ENCODE results near the gene BRDT.

The BRDT gene

DNA sequence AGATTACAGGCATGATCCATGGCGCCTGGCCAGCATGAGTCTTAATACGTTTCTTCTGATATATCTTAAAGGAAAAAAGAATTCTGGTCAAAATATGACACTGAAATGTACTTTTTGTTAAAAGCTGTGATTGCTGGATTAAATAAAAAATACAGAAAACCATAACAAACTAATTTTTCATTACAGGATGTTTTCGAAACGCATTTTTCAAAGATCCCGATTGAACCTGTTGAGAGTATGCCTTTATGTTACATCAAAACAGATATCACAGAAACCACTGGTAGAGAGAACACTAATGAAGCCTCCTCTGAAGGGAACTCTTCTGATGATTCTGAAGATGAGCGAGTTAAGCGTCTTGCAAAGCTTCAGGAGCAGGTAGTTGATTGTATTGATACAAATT, 30.2 kb downstream of the BRDT start:
- H3K4me3 ChIP-seq (replicated peaks in 1 of 2; ENCODE audit: low read depth in 2 of 2, low read length in 2 of 2), result no peak overlapping the region
- DNase-seq (ENCODE audit: low read depth in 2 of 2), result no peak
- TF ChIP-seq, protein P1, sequence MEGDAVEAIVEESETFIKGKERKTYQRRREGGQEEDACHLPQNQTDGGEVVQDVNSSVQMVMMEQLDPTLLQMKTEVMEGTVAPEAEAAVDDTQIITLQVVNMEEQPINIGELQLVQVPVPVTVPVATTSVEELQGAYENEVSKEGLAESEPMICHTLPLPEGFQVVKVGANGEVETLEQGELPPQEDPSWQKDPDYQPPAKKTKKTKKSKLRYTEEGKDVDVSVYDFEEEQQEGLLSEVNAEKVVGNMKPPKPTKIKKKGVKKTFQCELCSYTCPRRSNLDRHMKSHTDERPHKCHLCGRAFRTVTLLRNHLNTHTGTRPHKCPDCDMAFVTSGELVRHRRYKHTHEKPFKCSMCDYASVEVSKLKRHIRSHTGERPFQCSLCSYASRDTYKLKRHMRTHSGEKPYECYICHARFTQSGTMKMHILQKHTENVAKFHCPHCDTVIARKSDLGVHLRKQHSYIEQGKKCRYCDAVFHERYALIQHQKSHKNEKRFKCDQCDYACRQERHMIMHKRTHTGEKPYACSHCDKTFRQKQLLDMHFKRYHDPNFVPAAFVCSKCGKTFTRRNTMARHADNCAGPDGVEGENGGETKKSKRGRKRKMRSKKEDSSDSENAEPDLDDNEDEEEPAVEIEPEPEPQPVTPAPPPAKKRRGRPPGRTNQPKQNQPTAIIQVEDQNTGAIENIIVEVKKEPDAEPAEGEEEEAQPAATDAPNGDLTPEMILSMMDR (IDR thresholded peaks at IDR 0.05; ENCODE audit: low read depth, low read length), result no peak

DNA sequence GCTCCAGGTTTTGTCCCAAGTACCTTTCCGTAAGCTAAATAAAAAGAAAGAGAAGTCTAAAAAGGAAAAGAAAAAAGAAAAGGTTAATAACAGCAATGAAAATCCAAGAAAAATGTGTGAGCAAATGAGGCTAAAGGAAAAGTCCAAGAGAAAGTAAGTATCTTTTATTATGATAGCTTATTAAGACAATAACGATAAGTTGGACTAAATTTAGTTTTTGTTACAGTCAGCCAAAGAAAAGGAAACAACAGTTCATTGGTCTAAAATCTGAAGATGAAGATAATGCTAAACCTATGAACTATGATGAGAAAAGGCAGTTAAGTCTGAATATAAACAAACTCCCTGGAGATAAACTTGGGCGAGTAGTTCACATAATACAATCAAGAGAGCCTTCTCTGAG, 31.5 kb downstream of the BRDT start:
- H3K4me3 ChIP-seq (replicated peaks in 1 of 2; ENCODE audit: low read depth in 2 of 2, low read length in 2 of 2), result no peak overlapping the region
- TF ChIP-seq, protein P1 (IDR thresholded peaks at IDR 0.05; ENCODE audit: low read depth, low read length), result no peak
- DNase-seq (ENCODE audit: low read depth in 2 of 2), result no peak

DNA sequence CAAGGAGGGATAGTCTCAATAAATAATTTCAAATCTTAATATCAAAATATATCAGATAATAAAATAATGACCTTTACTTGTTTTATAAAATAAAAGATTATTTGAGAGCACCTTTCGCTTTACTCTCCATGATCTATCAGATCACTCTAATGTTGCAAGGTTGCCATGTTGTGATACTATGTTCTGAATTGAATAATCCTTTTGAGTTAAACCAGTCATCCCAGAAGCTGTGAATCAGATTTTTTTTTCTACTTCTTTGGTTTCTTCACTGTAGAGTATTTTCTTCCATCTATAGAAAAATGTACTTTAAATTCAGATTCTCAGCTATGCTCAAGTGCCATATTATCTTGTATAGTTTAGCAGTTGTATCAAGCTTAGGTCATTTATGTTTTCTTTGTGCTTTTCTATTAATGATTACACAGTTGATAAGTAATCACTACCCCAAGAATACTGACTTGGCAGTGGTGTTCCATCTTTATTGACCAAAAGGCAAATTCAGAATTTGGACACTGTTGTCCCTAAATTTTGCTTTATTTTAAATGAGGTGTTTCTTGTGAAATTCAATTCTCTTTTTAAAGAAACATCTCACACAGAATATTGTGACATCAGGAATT, 32.9 kb downstream of the BRDT start:
- TF ChIP-seq, protein P1 (IDR thresholded peaks at IDR 0.05; ENCODE audit: low read depth, low read length), result no peak
- DNase-seq (ENCODE audit: low read depth in 2 of 2), result no peak
- H3K4me3 ChIP-seq (replicated peaks in 1 of 2; ENCODE audit: low read depth in 2 of 2, low read length in 2 of 2), result no peak overlapping the region

DNA sequence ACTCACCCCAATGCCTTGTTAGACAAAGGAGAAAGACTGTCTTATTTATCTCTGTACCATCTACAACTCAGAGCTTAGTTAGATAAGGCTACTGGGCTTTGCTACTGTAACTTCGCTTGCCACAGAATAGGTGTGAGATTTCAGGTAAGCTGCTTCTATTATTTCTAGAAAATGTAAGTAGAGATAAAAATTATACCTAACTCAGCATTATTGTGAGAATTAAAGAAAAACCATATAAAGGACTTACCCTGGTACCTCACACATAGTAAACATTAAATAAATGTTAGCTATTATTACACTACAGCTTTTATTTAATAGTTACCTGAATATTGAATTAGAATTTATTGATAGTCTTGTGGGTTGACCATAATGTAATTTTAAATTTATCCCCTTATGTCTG, 44.1 kb downstream of the BRDT start:
- DNase-seq (ENCODE audit: low read depth in 2 of 2), result no peak
- TF ChIP-seq, protein P1 (IDR thresholded peaks at IDR 0.05; ENCODE audit: low read depth, low read length), result no peak
- no peak overlapping the region for H3K4me3 ChIP-seq (replicated peaks in 1 of 2; ENCODE audit: low read depth in 2 of 2, low read length in 2 of 2)

DNA sequence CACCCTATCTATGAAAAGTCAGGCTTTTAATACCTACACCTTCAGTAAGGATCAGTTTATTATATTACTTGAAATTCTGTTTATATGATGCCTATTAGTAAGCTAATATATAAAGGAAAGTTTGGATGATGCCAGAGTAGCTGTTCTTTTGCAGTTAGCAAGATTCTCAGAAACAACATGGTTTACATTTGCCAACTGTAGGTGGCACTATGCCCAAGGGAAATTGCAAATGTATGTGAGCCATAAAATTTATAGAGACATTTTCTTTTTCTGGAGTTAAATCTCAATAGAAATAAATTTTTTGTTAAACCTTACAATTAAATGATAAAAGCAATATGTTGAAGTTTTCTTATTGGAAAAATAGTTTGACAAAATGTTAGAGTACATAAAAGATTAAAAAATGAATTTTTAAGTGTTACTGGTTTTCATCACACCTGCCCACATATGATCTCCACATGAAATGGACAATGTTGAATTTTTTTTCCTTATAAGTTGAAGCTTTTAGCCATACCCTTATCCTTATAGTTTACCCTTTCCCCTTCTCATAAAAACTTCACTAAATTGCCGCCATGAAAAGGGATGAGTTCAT, 48.5 kb downstream of the BRDT start:
- DNase-seq (ENCODE audit: low read depth in 2 of 2), result peak; percentile 73 to 78
- no peak overlapping the region for H3K4me3 ChIP-seq (replicated peaks in 1 of 2; ENCODE audit: low read depth in 2 of 2, low read length in 2 of 2)
- TF ChIP-seq, protein P1 (IDR thresholded peaks at IDR 0.05; ENCODE audit: low read depth, low read length), result peak; percentile 53

DNA sequence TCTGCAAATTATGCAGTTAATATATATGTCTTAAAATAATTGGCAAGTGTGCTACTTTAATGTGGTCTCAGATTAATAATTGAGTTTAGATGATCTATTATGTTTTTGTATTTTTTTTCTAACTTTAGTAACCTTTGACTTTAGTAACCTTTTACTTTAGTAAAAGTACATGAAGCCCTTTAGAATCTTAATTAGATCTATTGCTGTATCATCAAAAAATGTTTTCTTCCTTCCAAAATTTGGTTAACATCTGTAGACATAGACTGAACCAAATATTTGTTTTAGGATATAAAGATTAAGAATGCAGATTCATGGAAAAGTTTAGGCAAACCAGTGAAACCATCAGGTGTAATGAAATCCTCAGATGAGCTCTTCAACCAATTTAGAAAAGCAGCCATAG, 54.9 kb downstream of the BRDT start:
- H3K4me3 ChIP-seq (replicated peaks in 1 of 2; ENCODE audit: low read depth in 2 of 2, low read length in 2 of 2), result no peak overlapping the region
- TF ChIP-seq, protein P1 (IDR thresholded peaks at IDR 0.05; ENCODE audit: low read depth, low read length), result no peak
- DNase-seq (ENCODE audit: low read depth in 2 of 2), result no peak

DNA sequence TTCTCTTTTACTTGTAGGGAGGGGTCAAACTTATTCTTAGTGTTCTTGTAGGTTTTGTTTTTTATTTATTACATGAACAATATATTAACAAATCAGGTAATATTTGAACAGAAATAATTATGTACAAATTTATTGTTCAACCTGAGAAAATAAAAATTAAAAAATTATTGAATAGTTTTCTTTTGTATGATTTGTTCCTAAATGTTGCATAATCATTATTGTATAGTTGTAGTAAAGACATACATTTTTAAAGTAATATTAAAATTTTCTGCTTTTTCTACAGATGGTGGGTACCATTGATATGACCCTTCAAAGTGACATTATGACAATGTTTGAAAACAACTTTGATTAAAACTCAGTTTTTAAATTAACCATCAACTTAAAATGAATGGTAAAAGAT, 64.7 kb downstream of the BRDT start:
- TF ChIP-seq, protein P1 (IDR thresholded peaks at IDR 0.05; ENCODE audit: low read depth, low read length), result no peak
- DNase-seq (ENCODE audit: low read depth in 2 of 2), result no peak
- no peak overlapping the region for H3K4me3 ChIP-seq (replicated peaks in 1 of 2; ENCODE audit: low read depth in 2 of 2, low read length in 2 of 2)
